Measurements from ENCODE around the gene EID2.

DNA sequence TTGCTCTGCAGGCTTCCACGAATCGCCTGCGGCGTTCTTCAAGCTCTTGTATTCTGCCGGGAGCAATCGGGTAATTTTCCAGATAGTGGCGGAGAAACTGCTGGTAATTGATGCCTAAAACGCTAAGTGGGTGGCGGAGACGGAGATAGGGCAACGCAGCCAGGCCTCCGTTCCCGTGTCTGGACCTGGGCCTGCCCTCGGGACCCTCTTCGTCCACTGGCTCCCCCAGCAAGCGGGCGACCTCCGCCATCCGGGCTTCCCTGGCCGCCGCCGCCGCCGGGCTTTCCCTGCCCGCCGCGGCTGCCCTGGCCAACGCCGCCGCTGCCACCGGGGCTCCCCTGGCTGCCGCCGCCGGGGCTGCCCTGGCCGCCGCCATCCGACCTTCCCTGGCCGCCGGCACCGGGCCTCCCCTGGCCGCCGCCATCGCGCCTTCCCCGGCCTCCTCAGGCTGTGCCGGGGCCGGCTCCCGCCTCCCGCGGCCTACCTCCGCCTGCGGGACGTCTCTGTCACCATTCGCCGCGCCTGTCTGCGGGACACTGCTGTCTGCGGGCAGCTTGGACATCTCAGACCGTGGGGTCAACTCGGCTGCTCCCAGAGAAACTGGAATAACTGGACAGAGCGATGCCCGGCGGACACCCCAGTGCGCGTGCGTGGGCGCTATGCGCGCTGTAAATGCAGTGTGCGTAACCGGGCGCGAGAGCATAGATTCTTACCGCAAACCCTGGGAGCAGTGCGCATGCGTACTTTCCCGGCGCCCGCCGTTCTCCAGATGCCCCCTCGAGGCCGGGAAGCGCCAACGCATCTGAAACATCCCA lies at the start of gene EID2:
- TF ChIP-seq, protein P1, sequence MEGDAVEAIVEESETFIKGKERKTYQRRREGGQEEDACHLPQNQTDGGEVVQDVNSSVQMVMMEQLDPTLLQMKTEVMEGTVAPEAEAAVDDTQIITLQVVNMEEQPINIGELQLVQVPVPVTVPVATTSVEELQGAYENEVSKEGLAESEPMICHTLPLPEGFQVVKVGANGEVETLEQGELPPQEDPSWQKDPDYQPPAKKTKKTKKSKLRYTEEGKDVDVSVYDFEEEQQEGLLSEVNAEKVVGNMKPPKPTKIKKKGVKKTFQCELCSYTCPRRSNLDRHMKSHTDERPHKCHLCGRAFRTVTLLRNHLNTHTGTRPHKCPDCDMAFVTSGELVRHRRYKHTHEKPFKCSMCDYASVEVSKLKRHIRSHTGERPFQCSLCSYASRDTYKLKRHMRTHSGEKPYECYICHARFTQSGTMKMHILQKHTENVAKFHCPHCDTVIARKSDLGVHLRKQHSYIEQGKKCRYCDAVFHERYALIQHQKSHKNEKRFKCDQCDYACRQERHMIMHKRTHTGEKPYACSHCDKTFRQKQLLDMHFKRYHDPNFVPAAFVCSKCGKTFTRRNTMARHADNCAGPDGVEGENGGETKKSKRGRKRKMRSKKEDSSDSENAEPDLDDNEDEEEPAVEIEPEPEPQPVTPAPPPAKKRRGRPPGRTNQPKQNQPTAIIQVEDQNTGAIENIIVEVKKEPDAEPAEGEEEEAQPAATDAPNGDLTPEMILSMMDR (IDR thresholded peaks at IDR 0.05): peak; percentile 46 to 94 (median 78)
- TF ChIP-seq POLR2A (IDR thresholded peaks at IDR 0.05): peak; percentile 79 to 81
- no peak for TF ChIP-seq EP300 (IDR thresholded peaks at IDR 0.05)
- peak; percentile 91 for TF ChIP-seq POLR2AphosphoS5 (IDR thresholded peaks at IDR 0.05)
